K562 (cell line): ENCODE results near the gene IGSF23. TPM values are rescaled to one million over a fixed set of nuclear protein-coding genes. Genes with fewer than 3 reads are reported as not detected.
A peak's percentile ranks its signal among the peaks of the same experiment; 100 is the strongest.

Source experiments
- CC2D1A ChIP-seq: fragments of 450-650 bp; IDR thresholded peaks from 2 replicates; pipeline ENCODE4 v1.6.1; 2017; ENCODE audit warnings: mild to moderate bottlenecking
- CEBPG ChIP-seq, 3 experiments: fragments of 200-800 bp in 1 of 3; sonication (Bioruptor generic) in 1 of 3; sonication (generic) in 1 of 3; formaldehyde crosslinking in 1 of 3; IDR thresholded peaks in 2 of 3; conservative IDR thresholded peaks in 1 of 3; 2 replicates each; pipeline versions ENCODE4 v1.6.1 to v1.8.0; 2016 to 2022; ENCODE audit warnings: missing compliant biosample characterization in 2 of 3, missing genetic modification characterization in 2 of 3, mild to moderate bottlenecking in 1 of 3, missing genetic modification reagents in 1 of 3
- CREB1 ChIP-seq, 2 experiments: sonication (generic) in 1 of 2; formaldehyde crosslinking in 1 of 2; IDR thresholded peaks; 2 replicates each; pipeline versions ENCODE4 v1.6.1 to v1.8.0; 2012 to 2022; ENCODE audit warnings: inconsistent platforms in 1 of 2, mild to moderate bottlenecking in 1 of 2, missing genetic modification reagents in 1 of 2, moderate library complexity in 1 of 2
- HLTF ChIP-seq: fragments of 450-650 bp; IDR thresholded peaks from 2 replicates; pipeline ENCODE4 v1.6.1; 2016
- MAZ ChIP-seq, 2 experiments: fragments of 450-650 bp in 1 of 2; sonication (generic) in 1 of 2; formaldehyde crosslinking; IDR thresholded peaks in 1 of 2; conservative IDR thresholded peaks in 1 of 2; 2 replicates each; pipeline versions ENCODE4 v1.4.0 to v1.5.0; 2020; ENCODE audit warnings: mild to moderate bottlenecking in 1 of 2, missing genetic modification reagents in 1 of 2
- PML ChIP-seq: IDR thresholded peaks from 2 replicates; pipeline ENCODE4 v1.6.1; 2012; ENCODE audit warnings: low read length, inconsistent platforms
- POLR3A ChIP-seq: IDR thresholded peaks from 2 replicates; pipeline ENCODE4 v1.6.1; 2011; ENCODE audit warnings: borderline replicate concordance, mild to moderate bottlenecking, moderate library complexity; ENCODE audit not compliant: insufficient read length, insufficient read depth; ENCODE audit errors: extremely low read depth
- PPARD ChIP-seq: fragments of 250-450 bp; sonication (Bioruptor Pico); IDR thresholded peaks from 2 replicates; pipeline ENCODE4 v1.8.0; 2022; ENCODE audit warnings: inconsistent platforms, mild to moderate bottlenecking, moderate library complexity
- PURB ChIP-seq: sonication (generic); formaldehyde crosslinking; IDR thresholded peaks from 2 replicates; pipeline ENCODE4 v1.9.0; 2021; ENCODE audit warnings: low read depth, mild to moderate bottlenecking, missing genetic modification reagents
- SLC30A9 ChIP-seq: fragments of 250-450 bp; sonication (Bioruptor Pico); IDR thresholded peaks from 2 replicates; pipeline ENCODE4 v1.8.0; 2022; ENCODE audit warnings: mild to moderate bottlenecking, moderate library complexity
- SOX6 ChIP-seq: fragments of 450-650 bp; IDR thresholded peaks from 2 replicates; pipeline ENCODE4 v1.6.1; 2014; ENCODE audit warnings: mild to moderate bottlenecking
- TRIM28 ChIP-seq: fragments of 450-650 bp; IDR thresholded peaks from 2 replicates; pipeline ENCODE4 v1.6.1; 2017
- ZFX ChIP-seq: sonication (generic); formaldehyde crosslinking; IDR thresholded peaks from 2 replicates; pipeline ENCODE4 v1.8.0; 2022; ENCODE audit warnings: mild to moderate bottlenecking, missing genetic modification reagents, moderate library complexity
- ZKSCAN8 ChIP-seq: fragments of 200-800 bp; sonication (Bioruptor generic); IDR thresholded peaks from 2 replicates; pipeline ENCODE4 v1.6.1; 2016; ENCODE audit warnings: missing genetic modification characterization, missing compliant biosample characterization
- ZNF445 ChIP-seq: fragments of 250-450 bp; sonication (Bioruptor Pico); IDR thresholded peaks from 2 replicates; pipeline ENCODE4 v1.4.0; 2020; ENCODE audit warnings: low read depth, mild to moderate bottlenecking, moderate library complexity
- polyA plus RNA-seq, 8 experiments: library from polyadenylated mRNA; depleted of rRNA in 4 of 8; stranded (reverse) in 5 of 8; unstranded in 3 of 8; fragments of >200 nt; fragmentation: Nextera tagmentation in 2 of 8; fragmentation: Illumina TruSeq in 1 of 8; extraction: Ambion mirVana in 2 of 8; extraction: Trizol in 1 of 8; gene quantifications; 2 replicates each; pipeline versions ENCODE4 v1.2.1 to v1.2.3, GENCODE V29; 2011 to 2014; ENCODE audit warnings: inconsistent platforms in 1 of 8, missing spikeins in 1 of 8
- total RNA-seq, 7 experiments: library from RNA; depleted of rRNA in 6 of 7; stranded (reverse); fragments of >200 nt in 6 of 7; fragmentation: Illumina TruSeq in 2 of 7; extraction: Trizol in 2 of 7; gene quantifications; 2 replicates each; pipeline versions ENCODE4 v1.2.1 to v1.2.3, GENCODE V29; 2011 to 2021; ENCODE audit warnings: low replicate concordance in 1 of 7
- TF ChIP-seq, protein P1 (sequence below), 2 experiments: fragments of 450-650 bp; conservative IDR thresholded peaks; 2 replicates each; pipeline ENCODE4 v1.6.1; 2017; ENCODE audit warnings: mild to moderate bottlenecking in 2 of 2, moderate library complexity in 2 of 2
- TF ChIP-seq, protein P2 (sequence below): sonication (generic); formaldehyde crosslinking; IDR thresholded peaks from 2 replicates; pipeline ENCODE4 v1.4.0; 2020; ENCODE audit warnings: mild to moderate bottlenecking, missing genetic modification reagents
- TF ChIP-seq, protein P3 (sequence below): fragments of 450-650 bp; IDR thresholded peaks from 2 replicates; pipeline ENCODE4 v1.6.1; 2016

The IGSF23 gene
- total and polyA plus RNA-seq, 9 of the 15 experiments (the other 6 are each of a cell fraction or from before 2014, with no cell fraction given), result not detected

DNA sequence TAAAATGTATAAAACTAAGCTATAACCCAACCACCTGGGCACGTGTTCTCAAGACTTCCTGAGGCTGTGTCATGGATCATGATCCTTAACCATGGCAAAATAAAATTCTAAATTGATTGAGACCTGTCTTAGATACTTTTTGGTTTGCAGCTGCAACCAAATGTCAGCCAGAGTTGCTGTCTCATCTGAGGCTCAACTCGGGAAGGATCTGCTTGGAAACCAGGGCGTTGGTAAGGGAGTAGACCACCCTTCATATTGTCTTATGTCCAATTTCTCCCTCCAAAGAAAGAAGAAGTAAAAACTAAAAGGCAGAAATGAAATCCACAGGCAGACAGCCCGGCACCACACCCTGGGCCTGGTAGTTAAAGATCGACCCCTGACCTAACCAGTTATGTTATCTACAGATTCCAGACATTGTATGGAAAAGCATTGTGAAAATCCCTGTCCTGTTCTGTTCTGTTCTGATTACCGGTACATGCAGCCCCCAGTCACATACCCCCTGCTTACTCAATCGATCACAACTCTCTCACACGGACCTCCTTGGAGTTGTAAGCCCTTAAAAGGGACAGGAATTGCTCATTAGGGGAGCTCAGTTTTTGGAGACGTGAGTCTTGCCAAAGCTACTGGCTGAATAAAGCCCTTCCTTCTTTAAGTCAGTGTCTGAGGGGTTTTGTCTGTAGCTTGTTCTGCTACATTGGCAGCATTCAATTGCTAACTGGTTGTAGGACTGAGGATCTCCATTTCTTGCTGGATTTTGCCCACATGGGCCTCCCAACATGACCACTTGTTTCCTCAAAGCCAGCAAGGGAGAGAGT is 22.9 kb upstream of the IGSF23 start (continued):
- TF ChIP-seq, protein P1, sequence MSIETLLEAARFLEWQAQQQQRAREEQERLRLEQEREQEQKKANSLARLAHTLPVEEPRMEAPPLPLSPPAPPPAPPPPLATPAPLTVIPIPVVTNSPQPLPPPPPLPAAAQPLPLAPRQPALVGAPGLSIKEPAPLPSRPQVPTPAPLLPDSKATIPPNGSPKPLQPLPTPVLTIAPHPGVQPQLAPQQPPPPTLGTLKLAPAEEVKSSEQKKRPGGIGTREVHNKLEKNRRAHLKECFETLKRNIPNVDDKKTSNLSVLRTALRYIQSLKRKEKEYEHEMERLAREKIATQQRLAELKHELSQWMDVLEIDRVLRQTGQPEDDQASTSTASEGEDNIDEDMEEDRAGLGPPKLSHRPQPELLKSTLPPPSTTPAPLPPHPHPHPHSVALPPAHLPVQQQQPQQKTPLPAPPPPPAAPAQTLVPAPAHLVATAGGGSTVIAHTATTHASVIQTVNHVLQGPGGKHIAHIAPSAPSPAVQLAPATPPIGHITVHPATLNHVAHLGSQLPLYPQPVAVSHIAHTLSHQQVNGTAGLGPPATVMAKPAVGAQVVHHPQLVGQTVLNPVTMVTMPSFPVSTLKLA (conservative IDR thresholded peaks at IDR 0.05), result peak in 1 of 2 experiments; percentile 25; a peak in 1 of 4 replicates
- TF ChIP-seq POLR3A (no peak), CREB1 (IDR thresholded peaks at IDR 0.05) (no peak), CREB1 (CRISPR knock-in tag; IDR thresholded peaks at IDR 0.05) (0 out of 2 replicates have a peak, but pooled peaks have one; percentile 12), PURB (CRISPR knock-in tag) (no peak), TRIM28 (no peak), PML (peak; percentile 53), HLTF (0 out of 2 replicates have a peak, but pooled peaks have one; percentile 18), ZNF445 (CRISPR knock-in tag) (no peak), ZKSCAN8 (CRISPR knock-in tag) (0 out of 2 replicates have a peak, but pooled peaks have one; percentile 35), ZFX (CRISPR knock-in tag) (peak; percentile 48), SOX6 (peak; percentile 97), CEBPG (CRISPR knock-in tag; IDR thresholded peaks at IDR 0.05) (peak; percentile 66), CEBPG (tag; conservative IDR thresholded peaks at IDR 0.05 in 1 of 2, IDR thresholded peaks at IDR 0.05 in 1 of 2) (peak in 1 of 2 experiments; percentile 70; a peak in 2 of 4 replicates), MAZ (CRISPR knock-in tag; conservative IDR thresholded peaks at IDR 0.05 in 1 of 2, IDR thresholded peaks at IDR 0.05 in 1 of 2) (peak in 1 of 2 experiments; percentile 6; a peak in 1 of 4 replicates), SLC30A9 (CRISPR knock-in tag) (no peak), PPARD (no peak), CC2D1A (peak; percentile 61; the same call in 1 of the 2 replicates)
- TF ChIP-seq, protein P2, sequence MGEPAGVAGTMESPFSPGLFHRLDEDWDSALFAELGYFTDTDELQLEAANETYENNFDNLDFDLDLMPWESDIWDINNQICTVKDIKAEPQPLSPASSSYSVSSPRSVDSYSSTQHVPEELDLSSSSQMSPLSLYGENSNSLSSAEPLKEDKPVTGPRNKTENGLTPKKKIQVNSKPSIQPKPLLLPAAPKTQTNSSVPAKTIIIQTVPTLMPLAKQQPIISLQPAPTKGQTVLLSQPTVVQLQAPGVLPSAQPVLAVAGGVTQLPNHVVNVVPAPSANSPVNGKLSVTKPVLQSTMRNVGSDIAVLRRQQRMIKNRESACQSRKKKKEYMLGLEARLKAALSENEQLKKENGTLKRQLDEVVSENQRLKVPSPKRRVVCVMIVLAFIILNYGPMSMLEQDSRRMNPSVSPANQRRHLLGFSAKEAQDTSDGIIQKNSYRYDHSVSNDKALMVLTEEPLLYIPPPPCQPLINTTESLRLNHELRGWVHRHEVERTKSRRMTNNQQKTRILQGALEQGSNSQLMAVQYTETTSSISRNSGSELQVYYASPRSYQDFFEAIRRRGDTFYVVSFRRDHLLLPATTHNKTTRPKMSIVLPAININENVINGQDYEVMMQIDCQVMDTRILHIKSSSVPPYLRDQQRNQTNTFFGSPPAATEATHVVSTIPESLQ (CRISPR knock-in tag), result no peak
- TF ChIP-seq, protein P3, sequence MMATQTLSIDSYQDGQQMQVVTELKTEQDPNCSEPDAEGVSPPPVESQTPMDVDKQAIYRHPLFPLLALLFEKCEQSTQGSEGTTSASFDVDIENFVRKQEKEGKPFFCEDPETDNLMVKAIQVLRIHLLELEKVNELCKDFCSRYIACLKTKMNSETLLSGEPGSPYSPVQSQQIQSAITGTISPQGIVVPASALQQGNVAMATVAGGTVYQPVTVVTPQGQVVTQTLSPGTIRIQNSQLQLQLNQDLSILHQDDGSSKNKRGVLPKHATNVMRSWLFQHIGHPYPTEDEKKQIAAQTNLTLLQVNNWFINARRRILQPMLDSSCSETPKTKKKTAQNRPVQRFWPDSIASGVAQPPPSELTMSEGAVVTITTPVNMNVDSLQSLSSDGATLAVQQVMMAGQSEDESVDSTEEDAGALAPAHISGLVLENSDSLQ, result no peak
